ENCODE measurements around the gene ZNF219. TPM values are rescaled to one million over a fixed set of nuclear protein-coding genes. Genes with fewer than 3 reads are reported as not detected.

The ZNF219 gene
- polyA plus RNA-seq, 1 donor from 2014 or later = 40.6 TPM

- Histone ChIP-seq H4K20me1 (ENCODE audit: insufficient read depth) (no peaks in the 10 kb centered on the region), H3K36me3 (ENCODE audit: insufficient read depth, low read length) (no peaks in the 10 kb centered on the region), H3K9me3 (ENCODE audit: low read length) (no peaks in the 10 kb centered on the region), H3K27ac (ENCODE audit: low read length) (peak overlapping the region; percentile 98), H3K9ac (ENCODE audit: low read length) (peak overlapping the region; percentile 97), H3K27me3 (ENCODE audit: insufficient read depth, low read depth, low read length) (no peaks in the 10 kb centered on the region), H3K4me3 (ENCODE audit: low read length) (peak overlapping the region; percentile 86), H3K79me2 (replicated peaks; ENCODE audit: insufficient read depth, low read length) (peaks cover 25% of the 10 kb centered on the region), H3F3A (ENCODE audit: insufficient read depth, low read length, poor library complexity, severe bottlenecking) (peaks cover 6% of the 10 kb centered on the region), H3K9me2 (ENCODE audit: insufficient read depth, low read length) (no peaks in the 10 kb centered on the region), H3K4me2 (ENCODE audit: low read length) (peak overlapping the region; percentile 98), H2AFZ (ENCODE audit: low read depth, low read length) (peak overlapping the region; percentile 84)
- TF ChIP-seq SMC3 (conservative IDR thresholded peaks at IDR 0.05; ENCODE audit: poor library complexity) (peak; percentile 14), TAF1 (IDR thresholded peaks at IDR 0.05; ENCODE audit: low read depth) (no peak)
Measured at GRCh38 chr14:21103411-21103709, 4.9 kb upstream of the ZNF219 start.

GRCh38 chr14:21102521-21103410, 4.3 kb upstream of the ZNF219 start:
- Histone ChIP-seq H3K79me2 (replicated peaks; ENCODE audit: insufficient read depth, low read length) (peaks cover 25% of the 10 kb centered on the region), H2AFZ (ENCODE audit: low read depth, low read length) (peak overlapping the region; percentile 84)

More at GRCh38 chr14:21102521-21103410, 4.3 kb upstream of the ZNF219 start:
- no peaks in the 10 kb centered on the region for H4K20me1 ChIP-seq (ENCODE audit: insufficient read depth)
- H3K27me3 ChIP-seq (ENCODE audit: insufficient read depth, low read depth, low read length) = no peaks in the 10 kb centered on the region
- H3K9me3 ChIP-seq (ENCODE audit: low read length) = no peaks in the 10 kb centered on the region
- peak overlapping the region; percentile 98 for H3K27ac ChIP-seq (ENCODE audit: low read length)
- H3K9ac ChIP-seq (ENCODE audit: low read length) = peak overlapping the region; percentile 97
- no peaks in the 10 kb centered on the region for H3K36me3 ChIP-seq (ENCODE audit: insufficient read depth, low read length)
- H3K4me2 ChIP-seq (ENCODE audit: low read length) = peak overlapping the region; percentile 98
- H3K9me2 ChIP-seq (ENCODE audit: insufficient read depth, low read length) = no peaks in the 10 kb centered on the region
- peak overlapping the region; percentile 86 for H3K4me3 ChIP-seq (ENCODE audit: low read length)
- H3F3A ChIP-seq (ENCODE audit: insufficient read depth, low read length, poor library complexity, severe bottlenecking) = peaks cover 6% of the 10 kb centered on the region
- TF ChIP-seq SMC3 (conservative IDR thresholded peaks at IDR 0.05; ENCODE audit: poor library complexity) (no peak), MXI1 (conservative IDR thresholded peaks at IDR 0.05; ENCODE audit: poor library complexity, severe bottlenecking) (no peak), TAF1 (IDR thresholded peaks at IDR 0.05; ENCODE audit: low read depth) (no peak), EZH2 (IDR thresholded peaks at IDR 0.05; ENCODE audit: borderline replicate concordance, insufficient read depth, low read length, poor library complexity, severe bottlenecking) (no peak), REST (IDR thresholded peaks at IDR 0.05; ENCODE audit: borderline replicate concordance) (no peak), RAD21 (conservative IDR thresholded peaks at IDR 0.05) (no peak), CTCF (IDR thresholded peaks at IDR 0.05; ENCODE audit: poor library complexity, severe bottlenecking) (no peak), EP300 (conservative IDR thresholded peaks at IDR 0.05; ENCODE audit: poor library complexity, severe bottlenecking) (no peak), POLR2AphosphoS5 (IDR thresholded peaks at IDR 0.05) (no peak)

Measured in neural cell (in vitro differentiated cells).